ENCODE results near the gene ZNF408. TPM values are rescaled to one million over a fixed set of nuclear protein-coding genes. Genes with fewer than 3 reads are reported as not detected.

ZNF408 gene
- polyA plus RNA-seq, 1 experiment = 6.9 TPM

- H3K36me3 ChIP-seq (ENCODE audit: control insufficient read depth, insufficient read depth, low read length) = peaks cover 19% of the 10 kb centered on the region
- no peak overlapping the region for H3K4me3 ChIP-seq (ENCODE audit: low read depth, low read length)
- CTCF ChIA-PET = interaction anchor here (0.9 to 1.1 kb wide), 2 partner anchors 54 to 60 kb away, joined by 3 read pairs; partner anchors contain the start of genes ATG13 and HARBI1
- H3K27me3 ChIP-seq (ENCODE audit: control insufficient read depth, insufficient read depth, low read length) = no peaks in the 10 kb centered on the region
- POLR2A ChIA-PET = no interaction called here
- TF ChIP-seq, protein P1, sequence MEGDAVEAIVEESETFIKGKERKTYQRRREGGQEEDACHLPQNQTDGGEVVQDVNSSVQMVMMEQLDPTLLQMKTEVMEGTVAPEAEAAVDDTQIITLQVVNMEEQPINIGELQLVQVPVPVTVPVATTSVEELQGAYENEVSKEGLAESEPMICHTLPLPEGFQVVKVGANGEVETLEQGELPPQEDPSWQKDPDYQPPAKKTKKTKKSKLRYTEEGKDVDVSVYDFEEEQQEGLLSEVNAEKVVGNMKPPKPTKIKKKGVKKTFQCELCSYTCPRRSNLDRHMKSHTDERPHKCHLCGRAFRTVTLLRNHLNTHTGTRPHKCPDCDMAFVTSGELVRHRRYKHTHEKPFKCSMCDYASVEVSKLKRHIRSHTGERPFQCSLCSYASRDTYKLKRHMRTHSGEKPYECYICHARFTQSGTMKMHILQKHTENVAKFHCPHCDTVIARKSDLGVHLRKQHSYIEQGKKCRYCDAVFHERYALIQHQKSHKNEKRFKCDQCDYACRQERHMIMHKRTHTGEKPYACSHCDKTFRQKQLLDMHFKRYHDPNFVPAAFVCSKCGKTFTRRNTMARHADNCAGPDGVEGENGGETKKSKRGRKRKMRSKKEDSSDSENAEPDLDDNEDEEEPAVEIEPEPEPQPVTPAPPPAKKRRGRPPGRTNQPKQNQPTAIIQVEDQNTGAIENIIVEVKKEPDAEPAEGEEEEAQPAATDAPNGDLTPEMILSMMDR (IDR thresholded peaks at IDR 0.05; ENCODE audit: insufficient read depth, low read depth, low read length) = no peak
- no peak for DNase-seq (ENCODE audit: low read depth)
These were observed 28.9 kb upstream of the ZNF408 start for GRCh38 chr11:46671958-46672315.

- CTCF ChIA-PET = interaction anchor here (1.0 kb wide), 1 partner anchor 13 kb away, joined by 3 read pairs; no protein-coding TSS in a partner anchor
- DNase-seq (ENCODE audit: low read depth) = no peak
- no peaks in the 10 kb centered on the region for H3K27me3 ChIP-seq (ENCODE audit: control insufficient read depth, insufficient read depth, low read length)
These were observed 28.4 kb upstream of the ZNF408 start for GRCh38 chr11:46672381-46672839.

DNA sequence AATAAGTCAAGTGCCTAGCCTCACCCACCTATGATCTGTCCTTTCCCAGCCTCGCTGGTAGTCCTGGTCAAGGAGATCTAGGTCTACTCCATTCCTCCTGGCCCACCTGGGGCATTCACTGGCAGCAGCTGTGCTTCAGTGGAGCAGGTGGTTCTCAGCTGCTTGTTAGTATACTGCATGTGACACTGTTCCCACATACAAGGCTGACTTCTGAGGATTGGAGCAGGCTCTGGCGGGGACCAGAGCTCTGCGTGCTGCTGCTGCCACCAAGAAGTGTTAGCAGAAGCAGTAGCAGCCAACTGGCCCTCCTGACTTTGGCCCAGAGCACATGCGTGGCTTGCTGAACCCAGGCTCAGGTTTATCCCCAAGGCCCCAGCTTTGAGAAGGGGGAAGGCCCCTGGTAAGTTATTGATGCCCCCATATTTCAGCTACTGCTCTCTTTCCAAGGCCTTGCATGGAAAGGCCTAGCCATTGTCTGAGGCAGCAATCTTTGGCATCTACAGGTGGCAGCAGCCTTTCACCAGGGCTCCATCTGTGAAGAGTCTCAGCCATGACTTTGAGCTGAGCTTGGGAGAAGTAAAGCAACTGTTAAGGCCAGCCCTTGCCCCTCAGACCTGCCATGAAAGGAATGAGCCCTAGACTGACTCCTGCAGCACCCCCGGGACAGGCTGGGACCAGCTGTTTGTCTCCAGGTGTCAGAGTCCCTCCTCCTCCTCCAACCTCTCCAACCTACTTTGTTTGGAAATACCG lies 26.9 kb upstream of the ZNF408 start:
- DNase-seq (ENCODE audit: low read depth) = no peak
- Histone ChIP-seq H3K27me3 (ENCODE audit: control insufficient read depth, insufficient read depth, low read length) (no peaks in the 10 kb centered on the region), H3K4me3 (ENCODE audit: low read depth, low read length) (no peak overlapping the region), H3K36me3 (ENCODE audit: control insufficient read depth, insufficient read depth, low read length) (peaks cover 29% of the 10 kb centered on the region)
- POLR2A ChIA-PET = no interaction called here
- CTCF ChIA-PET = interaction anchor here (0.9 to 2.1 kb wide), 2 partner anchors 8 to 14 kb away, joined by 3 to 5 read pairs; no protein-coding TSS in a partner anchor
- TF ChIP-seq, protein P1 (IDR thresholded peaks at IDR 0.05; ENCODE audit: insufficient read depth, low read depth, low read length) = no peak

More at GRCh38 chr11:46672381-46672839, 28.4 kb upstream of the ZNF408 start:
- POLR2A ChIA-PET = no interaction called here
- TF ChIP-seq, protein P1 (IDR thresholded peaks at IDR 0.05; ENCODE audit: insufficient read depth, low read depth, low read length) = no peak
- Histone ChIP-seq H3K4me3 (ENCODE audit: low read depth, low read length) (no peak overlapping the region), H3K36me3 (ENCODE audit: control insufficient read depth, insufficient read depth, low read length) (peaks cover 21% of the 10 kb centered on the region)

GRCh38 chr11:46674463-46675287 lies 26.2 kb upstream of the ZNF408 start:
- Histone ChIP-seq H3K27me3 (ENCODE audit: control insufficient read depth, insufficient read depth, low read length) (no peaks in the 10 kb centered on the region), H3K4me3 (ENCODE audit: low read depth, low read length) (no peak overlapping the region), H3K36me3 (ENCODE audit: control insufficient read depth, insufficient read depth, low read length) (peaks cover 33% of the 10 kb centered on the region)
- POLR2A ChIA-PET = no interaction called here
- CTCF ChIA-PET = interaction anchor here (0.9 to 2.1 kb wide), 6 partner anchors 8 to 44 kb away, joined by 3 to 9 read pairs (median 4); no protein-coding TSS in a partner anchor
- TF ChIP-seq, protein P1 (IDR thresholded peaks at IDR 0.05; ENCODE audit: insufficient read depth, low read depth, low read length) = no peak
- no peak for DNase-seq (ENCODE audit: low read depth)

Measured in BJ (cell line).